C4-2B (cell line): ENCODE data around the gene PLXNA1.

ENCODE experiments used
- CTCF ChIP-seq: fragments of 450-650 bp; conservative IDR thresholded peaks from 2 replicates; pipeline ENCODE4 v1.5.1; 2017; ENCODE audit warnings: mild to moderate bottlenecking
- ZFX ChIP-seq: fragments of 450-650 bp; IDR thresholded peaks from 2 replicates; pipeline ENCODE4 v1.6.1; 2017

- TF ChIP-seq CTCF (no peak), ZFX (no peak)
Observed at GRCh38 chr3:126989316-126990023, 6.6 kb downstream of the PLXNA1 start.
